HepG2 (cell line): ENCODE measurements around the gene KIF15. TPM values are rescaled to one million over a fixed set of nuclear protein-coding genes. Genes with fewer than 3 reads are reported as not detected.

Experiments used
- ATAC-seq: fragments of 200-7000 bp; cut with Tn5 transposase; 3 replicates; pipeline ENCODE4 v1.9.1; 2020; ENCODE audit warnings: mild to moderate bottlenecking, moderate library complexity
- BruUV-seq: library from RNA; stranded (reverse); fragments of 400-500 nt; replicated peaks from 2 replicates; lab custom pipeline; 2021; lab: Mats Ljungman, UMichigan
- CTCF ChIA-PET: fragments of 300-600 bp; formaldehyde crosslinking; extraction: SDS; loops from one replicate; lab custom pipeline; 2021; ENCODE audit warnings: low total read pairs, inconsistent platforms, low intra/inter-chr PET ratio; lab: Yijun Ruan, JAX
- POLR2A ChIA-PET: fragments of 350-600 bp; sonication (Branson Sonifier 250); formaldehyde crosslinking; loops from one replicate; lab custom pipeline; 2020; ENCODE audit warnings: antibody characterized with exemption, inconsistent platforms; lab: Yijun Ruan, JAX
- DNase-seq: peaks from one replicate; pipeline ENCODE4 v3.0.0-alpha.2; 2015; ENCODE audit warnings: low spot score
- FAIRE-seq: peaks from 3 replicates; lab custom pipeline; 2011; peaks lifted over from hg19 to GRCh38; lab: Jason Lieb, UNC
- H2AFZ ChIP-seq: one replicate; pipeline ENCODE4 v1.6.1; 2011; ENCODE audit warnings: low read length, inconsistent platforms
- H3K27ac ChIP-seq: fragments of 300-600 bp; 3 replicates; pipeline ENCODE4 v1.8.0; 2011; ENCODE audit warnings: mixed run types, mild to moderate bottlenecking, mixed read lengths, low read length, inconsistent platforms; ENCODE audit not compliant: insufficient read depth; ENCODE audit errors: extremely low read length
- H3K27me3 ChIP-seq, 2 experiments: fragments of 200-600 bp in 1 of 2; 2 replicates in 1 of 2; 3 replicates in 1 of 2; pipeline versions ENCODE4 v1.6.0 to v1.8.0; 2011; ENCODE audit warnings: low read length in 2 of 2, mild to moderate bottlenecking in 2 of 2, moderate library complexity in 2 of 2, inconsistent platforms in 1 of 2; ENCODE audit not compliant: insufficient read depth in 2 of 2, control insufficient read depth in 1 of 2
- H3K36me3 ChIP-seq, 2 experiments: fragments of 200-600 bp in 1 of 2; replicated peaks in 1 of 2; 2 replicates in 1 of 2; 3 replicates in 1 of 2; pipeline versions ENCODE4 v1.5.1 to v1.8.0; 2011; ENCODE audit warnings: low read length in 2 of 2, inconsistent platforms in 1 of 2; ENCODE audit not compliant: insufficient read depth in 2 of 2, control insufficient read depth in 1 of 2
- H3K4me1 ChIP-seq: 2 replicates; pipeline ENCODE4 v1.5.1; 2012; ENCODE audit warnings: low read length, inconsistent platforms; ENCODE audit not compliant: insufficient read depth
- H3K4me2 ChIP-seq: 2 replicates; pipeline ENCODE4 v1.6.0; 2011; ENCODE audit warnings: low read depth, low read length, inconsistent platforms
- H3K4me3 ChIP-seq, 3 experiments: fragments of 200-600 bp in 1 of 3; sonication (generic), shearing (Covaris generic) in 1 of 3; replicated peaks in 1 of 3; 2 replicates each; pipeline ENCODE4 v1.5.1; 2011 to 2016; ENCODE audit warnings: low read length in 3 of 3, inconsistent platforms in 2 of 3, low read depth in 2 of 3, mild to moderate bottlenecking in 2 of 3, control low read depth in 1 of 3, mixed read lengths in 1 of 3; ENCODE audit not compliant: insufficient read depth in 1 of 3
- H3K79me2 ChIP-seq: one replicate; pipeline ENCODE4 v1.6.1; 2011; ENCODE audit warnings: low read length, inconsistent platforms; ENCODE audit not compliant: insufficient read depth
- H3K9ac ChIP-seq: 2 replicates; pipeline ENCODE4 v1.6.0; 2011; ENCODE audit warnings: mild to moderate bottlenecking, low read depth, low read length, inconsistent platforms; ENCODE audit not compliant: insufficient read depth
- H3K9me3 ChIP-seq: 2 replicates; pipeline ENCODE4 v1.5.1; 2012; ENCODE audit warnings: mild to moderate bottlenecking, low read length
- H4K20me1 ChIP-seq: 2 replicates; pipeline ENCODE4 v1.6.0; 2011; ENCODE audit warnings: inconsistent platforms, mild to moderate bottlenecking, low read length, moderate library complexity; ENCODE audit not compliant: insufficient read depth
- CENPX ChIP-seq: sonication (generic); formaldehyde crosslinking; IDR thresholded peaks from 2 replicates; pipeline ENCODE4 v1.9.0; 2021; ENCODE audit warnings: mild to moderate bottlenecking, missing genetic modification reagents, moderate library complexity
- GTF3A ChIP-seq: sonication (generic); formaldehyde crosslinking; conservative IDR thresholded peaks from 2 replicates; pipeline ENCODE4 v1.4.0; 2020; ENCODE audit warnings: mild to moderate bottlenecking, missing genetic modification reagents
- KDM5A ChIP-seq: fragments of 200-600 bp; sonication (generic); IDR thresholded peaks from 2 replicates; pipeline ENCODE4 v1.7.0; 2018; ENCODE audit warnings: antibody characterized with exemption, mild to moderate bottlenecking, low read length, borderline replicate concordance
- KLF15 ChIP-seq: sonication (generic); formaldehyde crosslinking; IDR thresholded peaks from 2 replicates; pipeline ENCODE4 v1.8.1; 2023; ENCODE audit warnings: borderline replicate concordance, mild to moderate bottlenecking, inconsistent platforms, missing genetic modification reagents, mixed read lengths
- MEF2D ChIP-seq: sonication (generic); formaldehyde crosslinking; IDR thresholded peaks from 2 replicates; pipeline ENCODE4 v1.5.1; 2020; ENCODE audit warnings: mild to moderate bottlenecking, missing genetic modification reagents
- NKX3-1 ChIP-seq: sonication (generic); formaldehyde crosslinking; IDR thresholded peaks from 2 replicates; pipeline ENCODE4 v1.5.0; 2020; ENCODE audit warnings: missing genetic modification reagents
- RCOR2 ChIP-seq: IDR thresholded peaks from 2 replicates; pipeline ENCODE4 v1.6.1; 2016; ENCODE audit warnings: missing biosample characterization, missing genetic modification reagents
- STAT5B ChIP-seq: sonication (generic); formaldehyde crosslinking; IDR thresholded peaks from 2 replicates; pipeline ENCODE4 v1.4.0; 2020; ENCODE audit warnings: missing genetic modification reagents
- ZFP37 ChIP-seq: sonication (generic); formaldehyde crosslinking; IDR thresholded peaks from 2 replicates; pipeline ENCODE4 v1.4.0; 2020; ENCODE audit warnings: missing genetic modification reagents, borderline replicate concordance
- ZNF558 ChIP-seq: sonication (generic); formaldehyde crosslinking; IDR thresholded peaks from 2 replicates; pipeline ENCODE4 v1.9.0; 2022; ENCODE audit warnings: mild to moderate bottlenecking, missing genetic modification reagents, borderline replicate concordance
- ZNF577 ChIP-seq: sonication (generic); formaldehyde crosslinking; IDR thresholded peaks from 2 replicates; pipeline ENCODE4 v1.4.0; 2020; ENCODE audit warnings: mild to moderate bottlenecking, low read depth, missing genetic modification reagents, borderline replicate concordance
- WGBS: methylation state at CpG from one replicate; pipeline ENCODE4 v1.1.6; 2017; ENCODE audit warnings: low lambda C conversion rate; 5-methylcytosine and 5-hydroxymethylcytosine counted together
- in situ Hi-C: cut with HindIII; loops from 2 replicates; pipeline ENCODE4 v1.10.0; 2017; ENCODE audit warnings: low pct_unique_long_range_greater_than_20kb; ENCODE audit not compliant: extremely low pct_ligation_motif_present
- intact Hi-C: fragments of 100-400 bp; cut with micrococcal nuclease; formaldehyde crosslinking; loops from one replicate; pipeline ENCODE4 v1.10.0; 2022; ENCODE audit not compliant: unreplicated experiment
- polyA plus RNA-seq, 8 experiments: library from polyadenylated mRNA; depleted of rRNA in 3 of 8; stranded (reverse) in 7 of 8; unstranded in 1 of 8; fragments of >200 nt; fragmentation: Illumina TruSeq in 4 of 8; extraction: Trizol in 4 of 8; gene quantifications; 2 replicates each; pipeline versions ENCODE4 v1.2.1 to v1.2.3, GENCODE V29; 2011 to 2016; ENCODE audit warnings: low read depth in 4 of 8, missing spikeins in 1 of 8, mixed read lengths in 1 of 8; ENCODE audit not compliant: insufficient read depth in 1 of 8
- total RNA-seq, 5 experiments: library from RNA; depleted of rRNA; stranded (reverse); fragments of >200 nt; fragmentation: Illumina TruSeq; extraction: Trizol; gene quantifications; 2 replicates each; pipeline ENCODE4 v1.2.3, GENCODE V29; 2016; ENCODE audit warnings: low read depth in 1 of 5

The KIF15 gene
- total and polyA plus RNA-seq, 2 of the 13 experiments (the other 11 are each of a cell fraction or from before 2014, with no cell fraction given): 4.8 to 33.8 TPM

DNA sequence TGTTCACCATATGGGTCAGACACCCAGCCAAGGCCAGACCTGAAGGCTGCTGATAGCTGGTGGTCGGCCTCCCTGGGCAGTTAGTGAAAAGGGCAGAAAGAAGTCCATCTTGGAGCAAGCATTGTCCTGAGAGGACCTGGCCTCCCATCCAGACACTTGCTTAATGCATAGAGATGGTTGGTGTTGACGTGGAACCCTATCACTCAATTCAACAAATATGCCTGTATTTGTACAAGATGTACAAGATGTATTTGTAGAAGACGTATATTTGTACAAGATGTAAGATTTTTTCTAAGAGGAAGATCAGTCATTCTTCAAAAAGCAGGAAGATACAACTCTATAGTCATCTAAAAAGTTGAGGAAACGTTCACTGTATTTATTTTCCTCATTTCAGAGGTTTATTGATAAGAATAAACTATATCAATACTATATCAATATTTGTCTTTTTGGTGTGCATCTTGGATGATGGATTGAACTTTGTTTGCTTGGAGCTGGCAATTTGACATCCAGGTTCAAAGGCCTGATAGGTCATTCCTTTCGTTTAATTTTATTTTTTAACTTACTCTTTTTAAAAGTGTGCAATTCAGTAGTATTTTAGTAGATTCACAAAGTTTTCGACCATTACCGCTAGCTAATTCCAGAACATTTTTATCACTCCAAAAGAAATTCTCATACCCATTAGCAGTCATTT lies 106.0 kb downstream of the KIF15 start:
- ATAC-seq (no peak), DNase-seq (no peak), FAIRE-seq (no peak)
- Histone ChIP-seq H3K27me3 (no peaks in the 10 kb centered on the region), H3K27ac (no peak overlapping the region), H3K9ac (no peak overlapping the region), H4K20me1 (no peaks in the 10 kb centered on the region), H3K4me1 (peaks cover 13% of the 10 kb centered on the region), H3K4me2 (no peak overlapping the region), H3K4me3 (no peak overlapping the region), H3K79me2 (peaks cover 1% of the 10 kb centered on the region), H3K9me3 (no peaks in the 10 kb centered on the region), H2AFZ (no peak overlapping the region), H3K36me3 (peaks cover 0 to 3% of the 10 kb centered on the region in 2 experiments; a peak in 1 of 5 replicates)
- intact Hi-C loops (no loop called here), in situ Hi-C loops (no loop called here)
- ChIA-PET POLR2A (no interaction called here), CTCF (no interaction called here)
- no peak for TF ChIP-seq KLF15 (CRISPR knock-in tag)
- no peak for TF ChIP-seq ZNF577
- TF ChIP-seq RCOR2: no peak
- TF ChIP-seq ZNF558 (CRISPR knock-in tag): no peak
- no peak for TF ChIP-seq STAT5B (CRISPR knock-in tag)
- TF ChIP-seq KDM5A: no peak
- no peak for TF ChIP-seq CENPX (CRISPR knock-in tag)
- TF ChIP-seq NKX3-1 (CRISPR knock-in tag): no peak
- no peak for TF ChIP-seq MEF2D (CRISPR knock-in tag)
- TF ChIP-seq GTF3A (CRISPR knock-in tag): no peak
- TF ChIP-seq ZFP37 (CRISPR knock-in tag): no peak
- no TSS peak for BruUV-seq
- WGBS: 90% methylated on average over 7 of the region's 7 CpGs
